ENCODE results near the gene GET4. TPM values are rescaled to one million over a fixed set of nuclear protein-coding genes. Genes with fewer than 3 reads are reported as not detected.

Gene GET4
- total and polyA plus RNA-seq, 12 donors = 14.7 to 38.6 (median 20.8) TPM

DNA sequence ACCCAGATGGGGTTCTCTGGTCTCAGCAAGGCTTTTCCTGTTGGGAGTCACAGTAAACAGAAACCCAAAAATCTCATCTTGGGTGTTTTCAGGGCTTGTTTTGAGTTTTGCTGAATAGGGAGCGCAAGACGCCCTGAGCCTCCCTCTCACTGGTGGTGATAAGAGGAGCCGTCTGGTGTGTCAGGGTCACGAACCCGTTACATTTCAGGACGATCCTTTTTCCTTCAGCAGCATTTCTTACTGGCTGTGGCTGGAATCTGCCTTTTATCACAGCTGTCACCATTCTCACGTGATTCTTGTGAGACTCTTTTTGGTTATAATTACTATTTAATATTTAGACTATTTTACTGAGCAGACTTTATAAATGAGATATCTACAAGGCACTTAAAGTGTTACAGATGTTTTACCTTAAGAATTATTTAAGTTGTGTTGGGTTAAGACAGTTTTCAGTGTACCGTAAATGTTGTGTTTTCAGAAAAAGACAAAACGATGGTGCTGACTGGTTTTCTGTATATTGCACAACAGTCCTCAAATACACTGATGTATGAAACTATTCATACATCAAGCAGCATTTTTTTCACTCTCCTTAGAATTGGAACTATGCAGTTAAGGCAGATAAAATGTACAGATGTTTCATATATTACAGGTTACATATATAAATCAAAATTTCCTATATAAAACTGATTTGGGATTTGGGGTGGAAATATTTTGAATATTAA lies 2.2 kb upstream of the GET4 start:
- 53 to 64% methylated on average over 9 of the region's 9 CpGs for WGBS, 2 donors
- no peaks in the 10 kb centered on the region for H3K27me3 ChIP-seq
- no peak for DNase-seq
- TF ChIP-seq, protein P1, sequence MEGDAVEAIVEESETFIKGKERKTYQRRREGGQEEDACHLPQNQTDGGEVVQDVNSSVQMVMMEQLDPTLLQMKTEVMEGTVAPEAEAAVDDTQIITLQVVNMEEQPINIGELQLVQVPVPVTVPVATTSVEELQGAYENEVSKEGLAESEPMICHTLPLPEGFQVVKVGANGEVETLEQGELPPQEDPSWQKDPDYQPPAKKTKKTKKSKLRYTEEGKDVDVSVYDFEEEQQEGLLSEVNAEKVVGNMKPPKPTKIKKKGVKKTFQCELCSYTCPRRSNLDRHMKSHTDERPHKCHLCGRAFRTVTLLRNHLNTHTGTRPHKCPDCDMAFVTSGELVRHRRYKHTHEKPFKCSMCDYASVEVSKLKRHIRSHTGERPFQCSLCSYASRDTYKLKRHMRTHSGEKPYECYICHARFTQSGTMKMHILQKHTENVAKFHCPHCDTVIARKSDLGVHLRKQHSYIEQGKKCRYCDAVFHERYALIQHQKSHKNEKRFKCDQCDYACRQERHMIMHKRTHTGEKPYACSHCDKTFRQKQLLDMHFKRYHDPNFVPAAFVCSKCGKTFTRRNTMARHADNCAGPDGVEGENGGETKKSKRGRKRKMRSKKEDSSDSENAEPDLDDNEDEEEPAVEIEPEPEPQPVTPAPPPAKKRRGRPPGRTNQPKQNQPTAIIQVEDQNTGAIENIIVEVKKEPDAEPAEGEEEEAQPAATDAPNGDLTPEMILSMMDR (IDR thresholded peaks at IDR 0.05) = no peak
- no peaks in the 10 kb centered on the region for H3K9me3 ChIP-seq
- peak overlapping the region in 9 of 10 donors; percentile 52 to 91 (median 66) for H3K27ac ChIP-seq
- no peak overlapping the region for H3K4me3 ChIP-seq
- ATAC-seq = no peak
- H3K36me3 ChIP-seq = peaks cover 0 to 69% (median 28%) of the 10 kb centered on the region in 9 donors
- intact Hi-C loops (cut with DNase I) = loop anchor here in 9 of 10 donors (5.0 to 10.0 kb wide), 8 partner anchors 37 to 552 kb away; partner anchors contain the start of gene SUN1 (in 3 of the 9)
- H3K4me1 ChIP-seq = peaks cover 11 to 65% (median 47%) of the 10 kb centered on the region in 9 donors

GRCh38 chr7:875051-875450 lies 1.3 kb upstream of the GET4 start:
- TF ChIP-seq, protein P1 (IDR thresholded peaks at IDR 0.05) = no peak
- intact Hi-C loops (cut with DNase I) = loop anchor here in 2 of 10 donors (10.0 kb wide), 2 partner anchors 50 to 550 kb away; no protein-coding TSS in a partner anchor
- no peaks in the 10 kb centered on the region for H3K9me3 ChIP-seq
- H3K36me3 ChIP-seq = peaks cover 0 to 66% (median 28%) of the 10 kb centered on the region in 9 donors
- no peak overlapping the region for H3K4me3 ChIP-seq
- ATAC-seq (no peak), DNase-seq (no peak)
- WGBS, 2 donors = 80 to 84% methylated on average over 7 of the region's 7 CpGs
- H3K4me1 ChIP-seq = peaks cover 10 to 65% (median 49%) of the 10 kb centered on the region in 9 donors
- H3K27ac ChIP-seq = peak overlapping the region in 4 of 10 donors; percentile 82 to 91 (median 83)
- H3K27me3 ChIP-seq = no peaks in the 10 kb centered on the region

- DNase-seq = peak in 1 of 2 donors; percentile 22
- TF ChIP-seq, protein P1 (IDR thresholded peaks at IDR 0.05) = no peak
- 74 to 81% methylated on average over 27 of the region's 27 CpGs for WGBS, 2 donors
- H3K4me1 ChIP-seq = peaks cover 10 to 71% (median 53%) of the 10 kb centered on the region in 9 donors
- H3K9me3 ChIP-seq = no peaks in the 10 kb centered on the region
- H3K27me3 ChIP-seq = no peaks in the 10 kb centered on the region
- H3K36me3 ChIP-seq = peaks cover 0 to 63% (median 26%) of the 10 kb centered on the region in 9 donors
- intact Hi-C loops (cut with DNase I) = loop anchor here in 2 of 10 donors (2.0 to 10.0 kb wide), 3 partner anchors 51 to 551 kb away; no protein-coding TSS in a partner anchor
- peak overlapping the region in 9 of 10 donors; percentile 69 to 91 (median 84) for H3K27ac ChIP-seq
- H3K4me3 ChIP-seq = peak overlapping the region in 9 of 10 donors; percentile 21 to 57 (median 50)
- peak in 2 of 8 donors; percentile 2 to 6 for ATAC-seq
These were observed 778 bp upstream of the GET4 start for GRCh38 chr7:875476-876076.

- Histone ChIP-seq H3K9me3 (no peaks in the 10 kb centered on the region), H3K4me1 (peaks cover 10 to 71% (median 53%) of the 10 kb centered on the region in 9 donors), H3K27me3 (no peaks in the 10 kb centered on the region), H3K4me3 (peak overlapping the region; percentile 78 to 97 (median 84)), H3K36me3 (peaks cover 0 to 49% (median 13%) of the 10 kb centered on the region in 9 donors), H3K27ac (peak overlapping the region; percentile 55 to 94 (median 89))
- intact Hi-C loops (cut with DNase I) = loop anchor here in 2 of 10 donors (2.0 to 10.0 kb wide), 3 partner anchors 52 to 552 kb away; no protein-coding TSS in a partner anchor
- WGBS, 2 donors = 1 to 2% methylated on average over 19 to 26 of the region's 26 CpGs
- peak in 1 of 2 donors; percentile 43 for DNase-seq
- TF ChIP-seq, protein P1 (IDR thresholded peaks at IDR 0.05) = no peak
- ATAC-seq = peak in 1 of 8 donors; percentile 1
These were observed 588 bp downstream of the GET4 start for GRCh38 chr7:876972-877311.
